Activated naive CD4-positive, alpha-beta T cell treated with anti-CD3 and anti-CD28 coated beads, Interleukin-2, amount 50 U/mL, for 72 hours (primary cell): Measurements from ENCODE around the gene RAD51B. TPM values are rescaled to one million over a fixed set of nuclear protein-coding genes. Genes with fewer than 3 reads are reported as not detected.
A peak's percentile ranks its signal among the peaks of the same experiment; 100 is the strongest.

ENCODE experiments used
- ATAC-seq, 2 donors: fragments of 150-1000 bp; cut with Tn5 transposase; 2 replicates each; pipeline ENCODE4 v1.10.0; 2021; ENCODE audit warnings: mild to moderate bottlenecking in 2 of 2, moderate library complexity in 2 of 2
- DNase-seq, 2 donors: peaks; one replicate each; pipeline ENCODE4 v3.0.0; 2021 to 2022; ENCODE audit warnings: low spot score in 2 of 2
- H3K27ac Mint-ChIP-seq, 2 donors: one replicate each; pipeline ENCODE4 v1.8.0; 2022; ENCODE audit warnings: mild to moderate bottlenecking in 2 of 2, mixed read lengths in 2 of 2
- H3K36me3 Mint-ChIP-seq, 2 donors: one replicate each; pipeline ENCODE4 v1.8.0; 2022; ENCODE audit warnings: mixed read lengths in 2 of 2
- H3K9me3 Mint-ChIP-seq, 2 donors: one replicate each; pipeline ENCODE4 v1.8.0; 2022; ENCODE audit warnings: mixed read lengths in 2 of 2
- total RNA-seq, 2 donors: library from RNA; stranded (reverse); gene quantifications; one replicate each; pipeline ENCODE4 v1.2.3, GENCODE V29; 2022

The RAD51B gene
- total RNA-seq, 2 donors from 2014 or later = 36.5 to 53.0 TPM

DNA sequence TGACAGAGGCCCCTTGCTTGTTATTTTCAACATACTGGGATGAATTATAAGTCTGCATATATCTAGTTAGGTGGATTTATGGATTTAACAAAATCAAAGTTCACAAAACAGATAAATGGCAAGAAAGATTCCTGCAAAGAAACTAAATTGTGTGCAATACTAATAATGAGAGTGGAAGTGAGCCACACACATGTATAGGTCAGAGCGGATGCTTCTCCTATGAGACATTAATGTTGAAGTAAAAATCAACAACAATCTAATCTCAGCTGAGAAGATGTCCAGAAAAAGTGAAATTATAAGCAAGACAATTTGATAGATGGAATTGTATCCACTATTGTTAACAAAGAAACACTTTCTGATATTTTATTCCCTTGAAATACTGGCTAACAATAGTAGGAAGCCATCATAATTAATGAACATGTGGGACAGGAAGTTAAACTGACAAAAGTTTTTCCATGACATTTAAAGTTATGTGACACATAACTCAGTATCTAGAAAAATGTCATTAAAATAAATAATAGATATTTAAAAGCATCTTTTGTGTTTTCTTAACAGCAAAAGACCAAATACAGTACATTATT, 39.7 kb downstream of the RAD51B start:
- DNase-seq (no peak), ATAC-seq (no peak)
- Mint-ChIP-seq H3K9me3 (no peaks in the 10 kb centered on the region), H3K27ac (no peak overlapping the region), H3K36me3 (no peaks in the 10 kb centered on the region)

- Mint-ChIP-seq H3K36me3 (peaks cover 14 to 22% of the 10 kb centered on the region in 2 donors), H3K27ac (peak overlapping the region in 1 of 2 donors; percentile 2), H3K9me3 (no peaks in the 10 kb centered on the region)
- ATAC-seq = no peak
- DNase-seq = no peak
Measured at GRCh38 chr14:67863223-67863622, 43.6 kb downstream of the RAD51B start.

GRCh38 chr14:67875175-67876006, 55.8 kb downstream of the RAD51B start:
- ATAC-seq = no peak

GRCh38 chr14:67879026-67879425, 59.4 kb downstream of the RAD51B start:
- H3K27ac Mint-ChIP-seq = no peak overlapping the region
- ATAC-seq (no peak), DNase-seq (no peak)
- H3K36me3 Mint-ChIP-seq = no peaks in the 10 kb centered on the region
- H3K9me3 Mint-ChIP-seq = no peaks in the 10 kb centered on the region

More at GRCh38 chr14:67875175-67876006, 55.8 kb downstream of the RAD51B start:
- H3K36me3 Mint-ChIP-seq = no peaks in the 10 kb centered on the region
- H3K27ac Mint-ChIP-seq = no peak overlapping the region
- DNase-seq = no peak
- no peaks in the 10 kb centered on the region for H3K9me3 Mint-ChIP-seq

- H3K9me3 Mint-ChIP-seq = no peaks in the 10 kb centered on the region
Measured at GRCh38 chr14:67881225-67881624, 61.6 kb downstream of the RAD51B start.

DNA sequence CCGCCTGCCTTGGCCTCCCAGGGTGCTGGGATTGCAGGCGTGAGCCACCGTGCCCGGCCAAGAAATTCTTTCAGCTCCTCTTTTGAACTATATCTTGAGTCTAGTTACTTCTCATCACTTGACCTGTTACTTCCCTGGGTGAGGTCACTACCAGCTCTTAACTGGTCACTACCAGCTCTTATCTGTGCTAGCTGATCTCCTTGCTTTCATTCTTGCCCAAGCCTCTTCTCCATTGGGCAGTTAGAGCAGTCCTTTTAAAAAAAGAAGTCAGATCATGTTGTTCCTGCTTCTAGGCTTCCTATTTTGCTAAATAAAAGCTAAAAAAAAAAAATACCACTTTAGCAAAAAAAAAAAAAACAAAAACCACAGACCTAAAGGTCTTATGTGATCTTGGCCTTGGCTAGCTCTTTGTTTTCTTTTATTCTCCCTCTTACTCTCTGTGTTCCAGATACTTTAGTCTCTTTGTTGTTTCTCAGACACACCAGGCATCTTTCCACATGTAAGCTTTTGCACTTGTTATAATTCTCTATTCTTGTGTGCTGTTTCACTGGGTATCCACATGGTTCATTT, 63.5 kb downstream of the RAD51B start:
- H3K36me3 Mint-ChIP-seq = no peaks in the 10 kb centered on the region
- no peaks in the 10 kb centered on the region for H3K9me3 Mint-ChIP-seq
- no peak for ATAC-seq
- H3K27ac Mint-ChIP-seq = no peak overlapping the region
- DNase-seq = no peak

More at GRCh38 chr14:67881225-67881624, 61.6 kb downstream of the RAD51B start:
- DNase-seq (peak in 1 of 2 donors; percentile 6), ATAC-seq (peak; percentile 78 to 79)
- Mint-ChIP-seq H3K27ac (no peak overlapping the region), H3K36me3 (no peaks in the 10 kb centered on the region)

- no peak for ATAC-seq
Measured at GRCh38 chr14:67883717-67884116, 64.1 kb downstream of the RAD51B start.

DNA sequence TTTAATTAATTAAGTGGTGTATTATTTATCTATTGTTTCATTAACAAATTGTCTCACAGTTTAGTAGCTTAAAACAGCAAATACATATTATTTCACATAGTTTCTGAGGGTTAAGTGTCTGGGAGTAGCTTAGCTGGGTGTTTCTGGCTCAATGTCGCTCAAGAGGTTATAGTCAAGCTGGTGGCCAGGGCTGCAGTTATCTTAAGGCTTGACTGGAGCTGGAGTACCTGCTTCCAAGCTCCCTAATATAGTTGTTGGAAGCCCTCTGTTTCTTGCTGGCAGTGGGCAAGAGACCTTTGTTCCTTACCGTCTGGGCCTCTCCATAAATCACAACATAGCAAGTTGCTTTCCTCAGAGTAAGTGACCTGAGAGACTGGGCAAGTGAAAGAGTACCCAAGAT, 66.6 kb downstream of the RAD51B start:
- no peak for DNase-seq
- Mint-ChIP-seq H3K9me3 (no peaks in the 10 kb centered on the region), H3K27ac (no peak overlapping the region), H3K36me3 (no peaks in the 10 kb centered on the region)
- no peak for ATAC-seq

More at GRCh38 chr14:67883717-67884116, 64.1 kb downstream of the RAD51B start:
- no peak for DNase-seq
- no peaks in the 10 kb centered on the region for H3K36me3 Mint-ChIP-seq
- no peak overlapping the region for H3K27ac Mint-ChIP-seq
- H3K9me3 Mint-ChIP-seq = no peaks in the 10 kb centered on the region

DNA sequence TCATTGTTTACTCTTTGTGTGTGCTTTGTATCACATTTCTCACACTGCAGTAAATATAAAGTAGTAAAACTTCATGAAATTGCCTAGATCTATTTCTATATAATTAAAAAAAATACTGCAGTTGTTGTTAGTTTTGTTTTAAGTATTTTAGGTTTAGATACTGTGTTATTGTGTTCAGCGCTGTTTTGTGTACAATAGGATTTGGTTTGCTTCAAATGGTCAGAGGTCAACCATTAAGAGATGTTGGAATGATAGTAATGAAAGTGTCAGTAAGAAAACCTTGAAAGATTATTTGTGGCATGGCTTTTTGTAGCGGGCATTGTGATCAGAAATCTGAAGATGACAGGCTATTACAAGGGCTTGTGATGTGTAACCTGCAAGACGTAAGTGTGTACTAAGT, 67.9 kb downstream of the RAD51B start:
- no peaks in the 10 kb centered on the region for H3K9me3 Mint-ChIP-seq
- DNase-seq (no peak), ATAC-seq (no peak)
- no peak overlapping the region for H3K27ac Mint-ChIP-seq
- H3K36me3 Mint-ChIP-seq = no peaks in the 10 kb centered on the region

- ATAC-seq (no peak), DNase-seq (no peak)
- H3K9me3 Mint-ChIP-seq = no peaks in the 10 kb centered on the region
- H3K36me3 Mint-ChIP-seq = no peaks in the 10 kb centered on the region
- H3K27ac Mint-ChIP-seq = no peak overlapping the region
Measured at GRCh38 chr14:67889455-67889854, 69.9 kb downstream of the RAD51B start.

GRCh38 chr14:67892466-67893100, 73.0 kb downstream of the RAD51B start:
- no peak overlapping the region for H3K27ac Mint-ChIP-seq
- DNase-seq (no peak), ATAC-seq (no peak)
- H3K36me3 Mint-ChIP-seq = no peaks in the 10 kb centered on the region
- H3K9me3 Mint-ChIP-seq = no peaks in the 10 kb centered on the region

GRCh38 chr14:67900231-67900630, 80.7 kb downstream of the RAD51B start:
- no peak overlapping the region for H3K27ac Mint-ChIP-seq
- H3K9me3 Mint-ChIP-seq = peaks cover 0 to 4% of the 10 kb centered on the region in 2 donors
- ATAC-seq = no peak
- H3K36me3 Mint-ChIP-seq = peaks cover 0 to 13% of the 10 kb centered on the region in 2 donors
- DNase-seq = no peak

DNA sequence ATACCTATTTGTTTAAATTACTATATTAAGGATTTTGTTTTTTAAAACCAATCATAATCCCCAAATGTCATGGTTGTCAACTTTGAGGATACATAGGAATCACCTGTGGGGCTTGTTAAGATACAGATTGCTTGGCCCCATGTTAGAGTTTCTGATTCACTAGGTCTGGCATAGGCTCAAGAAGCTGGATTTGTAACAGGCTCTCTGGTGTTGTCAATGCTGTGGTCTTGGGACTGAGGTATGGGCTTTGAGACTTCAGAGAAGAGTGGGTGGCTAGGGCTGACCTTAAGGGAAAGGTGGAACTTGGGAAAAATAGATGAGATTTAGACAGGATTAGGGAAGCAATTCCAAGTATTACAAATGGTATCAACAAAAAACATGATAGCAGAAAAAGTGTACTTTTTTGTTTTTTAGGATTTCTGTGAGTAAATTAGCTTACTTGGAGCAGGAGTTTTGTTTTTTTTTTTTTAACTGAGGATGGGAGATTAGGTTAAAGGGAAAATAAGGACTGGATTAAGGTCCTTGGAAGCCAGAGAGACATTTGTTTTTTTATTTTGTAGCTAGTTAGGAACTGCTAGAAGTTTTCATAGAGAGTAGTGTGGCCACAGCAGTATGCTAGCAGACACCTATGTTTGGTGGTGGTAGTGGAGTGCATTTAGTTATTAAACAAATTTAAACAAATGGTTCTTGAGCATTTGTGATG, 88.6 kb downstream of the RAD51B start:
- DNase-seq = no peak
- Mint-ChIP-seq H3K27ac (no peak overlapping the region), H3K9me3 (no peaks in the 10 kb centered on the region), H3K36me3 (peaks cover 16 to 23% of the 10 kb centered on the region in 2 donors)
- no peak for ATAC-seq

GRCh38 chr14:67911562-67911961, 92.0 kb downstream of the RAD51B start:
- ATAC-seq = no peak
- no peaks in the 10 kb centered on the region for H3K9me3 Mint-ChIP-seq
- DNase-seq = no peak
- H3K36me3 Mint-ChIP-seq = peaks cover 4 to 5% of the 10 kb centered on the region in 2 donors
- H3K27ac Mint-ChIP-seq = no peak overlapping the region

- no peak overlapping the region for H3K27ac Mint-ChIP-seq
- DNase-seq (no peak), ATAC-seq (no peak)
- no peaks in the 10 kb centered on the region for H3K36me3 Mint-ChIP-seq
- no peaks in the 10 kb centered on the region for H3K9me3 Mint-ChIP-seq
Measured at GRCh38 chr14:67916430-67916829, 96.9 kb downstream of the RAD51B start.

GRCh38 chr14:67917006-67917405, 97.4 kb downstream of the RAD51B start:
- no peak for ATAC-seq
- no peaks in the 10 kb centered on the region for H3K36me3 Mint-ChIP-seq
- H3K27ac Mint-ChIP-seq = no peak overlapping the region
- DNase-seq = no peak
- no peaks in the 10 kb centered on the region for H3K9me3 Mint-ChIP-seq
